ENCODE measurements around the gene WDFY2. TPM values are rescaled to one million over a fixed set of nuclear protein-coding genes. Genes with fewer than 3 reads are reported as not detected.

Gene WDFY2
- total and polyA plus RNA-seq, 2 experiments from 2014 or later = 11.4 to 24.0 TPM

GRCh38 chr13:51647067-51647466 lies 62.8 kb downstream of the WDFY2 start:
- H3K27me3 Mint-ChIP-seq (ENCODE audit: insufficient read depth, low read depth, poor library complexity) = peaks cover 3% of the 10 kb centered on the region
- Histone ChIP-seq H2AFZ (no peak overlapping the region), H3F3A (replicated peaks; ENCODE audit: low read depth) (no peaks in the 10 kb centered on the region), H3K36me3 (ENCODE audit: insufficient read depth) (no peaks in the 10 kb centered on the region), H3K4me3 (no peak overlapping the region), H4K20me1 (replicated peaks; ENCODE audit: insufficient read depth) (no peaks in the 10 kb centered on the region), H3K27ac (ENCODE audit: low read depth) (no peak overlapping the region), H3K4me1 (ENCODE audit: insufficient read depth) (peaks cover 45% of the 10 kb centered on the region), H3K9me2 (ENCODE audit: insufficient read depth) (no peaks in the 10 kb centered on the region), H3K27me3 (ENCODE audit: insufficient read depth) (no peaks in the 10 kb centered on the region), H3K4me2 (peak overlapping the region; percentile 59; the same call in 1 of the 2 replicates), H3K79me2 (replicated peaks; ENCODE audit: insufficient read depth) (peaks cover 92% of the 10 kb centered on the region)
- no peak overlapping the region for H3K4me3 Mint-ChIP-seq
- H3K4me1 Mint-ChIP-seq = peaks cover 51% of the 10 kb centered on the region
- ATAC-seq (no peak), DNase-seq (ENCODE audit: low spot score) (no peak)
- peaks cover 14% of the 10 kb centered on the region for H3K36me3 Mint-ChIP-seq (ENCODE audit: low read depth)
- H3K9me3 Mint-ChIP-seq = peaks cover 7% of the 10 kb centered on the region
- TF ChIP-seq ZNF331 (CRISPR knock-in tag; IDR thresholded peaks at IDR 0.05; ENCODE audit: low read depth) (no peak), POLR2AphosphoS5 (IDR thresholded peaks at IDR 0.05; ENCODE audit: low read depth) (no peak), ETS1 (IDR thresholded peaks at IDR 0.05) (no peak), EZH2 (IDR thresholded peaks at IDR 0.05; ENCODE audit: low read depth, unreplicated experiment) (no peak), ZNF114 (CRISPR knock-in tag; IDR thresholded peaks at IDR 0.05) (no peak), CREB1 (CRISPR knock-in tag; IDR thresholded peaks at IDR 0.05; ENCODE audit: low read depth) (no peak), STAT1 (IDR thresholded peaks at IDR 0.05; ENCODE audit: unreplicated experiment) (no peak), REST (IDR thresholded peaks at IDR 0.05; ENCODE audit: unreplicated experiment) (no peak), EZH2phosphoT487 (IDR thresholded peaks at IDR 0.05; ENCODE audit: unreplicated experiment) (no peak), CTCF (conservative IDR thresholded peaks at IDR 0.05; ENCODE audit: low read depth in 2 of 2) (no peak), JUNB (IDR thresholded peaks at IDR 0.05; ENCODE audit: unreplicated experiment) (no peak)
- TF ChIP-seq, protein P1, sequence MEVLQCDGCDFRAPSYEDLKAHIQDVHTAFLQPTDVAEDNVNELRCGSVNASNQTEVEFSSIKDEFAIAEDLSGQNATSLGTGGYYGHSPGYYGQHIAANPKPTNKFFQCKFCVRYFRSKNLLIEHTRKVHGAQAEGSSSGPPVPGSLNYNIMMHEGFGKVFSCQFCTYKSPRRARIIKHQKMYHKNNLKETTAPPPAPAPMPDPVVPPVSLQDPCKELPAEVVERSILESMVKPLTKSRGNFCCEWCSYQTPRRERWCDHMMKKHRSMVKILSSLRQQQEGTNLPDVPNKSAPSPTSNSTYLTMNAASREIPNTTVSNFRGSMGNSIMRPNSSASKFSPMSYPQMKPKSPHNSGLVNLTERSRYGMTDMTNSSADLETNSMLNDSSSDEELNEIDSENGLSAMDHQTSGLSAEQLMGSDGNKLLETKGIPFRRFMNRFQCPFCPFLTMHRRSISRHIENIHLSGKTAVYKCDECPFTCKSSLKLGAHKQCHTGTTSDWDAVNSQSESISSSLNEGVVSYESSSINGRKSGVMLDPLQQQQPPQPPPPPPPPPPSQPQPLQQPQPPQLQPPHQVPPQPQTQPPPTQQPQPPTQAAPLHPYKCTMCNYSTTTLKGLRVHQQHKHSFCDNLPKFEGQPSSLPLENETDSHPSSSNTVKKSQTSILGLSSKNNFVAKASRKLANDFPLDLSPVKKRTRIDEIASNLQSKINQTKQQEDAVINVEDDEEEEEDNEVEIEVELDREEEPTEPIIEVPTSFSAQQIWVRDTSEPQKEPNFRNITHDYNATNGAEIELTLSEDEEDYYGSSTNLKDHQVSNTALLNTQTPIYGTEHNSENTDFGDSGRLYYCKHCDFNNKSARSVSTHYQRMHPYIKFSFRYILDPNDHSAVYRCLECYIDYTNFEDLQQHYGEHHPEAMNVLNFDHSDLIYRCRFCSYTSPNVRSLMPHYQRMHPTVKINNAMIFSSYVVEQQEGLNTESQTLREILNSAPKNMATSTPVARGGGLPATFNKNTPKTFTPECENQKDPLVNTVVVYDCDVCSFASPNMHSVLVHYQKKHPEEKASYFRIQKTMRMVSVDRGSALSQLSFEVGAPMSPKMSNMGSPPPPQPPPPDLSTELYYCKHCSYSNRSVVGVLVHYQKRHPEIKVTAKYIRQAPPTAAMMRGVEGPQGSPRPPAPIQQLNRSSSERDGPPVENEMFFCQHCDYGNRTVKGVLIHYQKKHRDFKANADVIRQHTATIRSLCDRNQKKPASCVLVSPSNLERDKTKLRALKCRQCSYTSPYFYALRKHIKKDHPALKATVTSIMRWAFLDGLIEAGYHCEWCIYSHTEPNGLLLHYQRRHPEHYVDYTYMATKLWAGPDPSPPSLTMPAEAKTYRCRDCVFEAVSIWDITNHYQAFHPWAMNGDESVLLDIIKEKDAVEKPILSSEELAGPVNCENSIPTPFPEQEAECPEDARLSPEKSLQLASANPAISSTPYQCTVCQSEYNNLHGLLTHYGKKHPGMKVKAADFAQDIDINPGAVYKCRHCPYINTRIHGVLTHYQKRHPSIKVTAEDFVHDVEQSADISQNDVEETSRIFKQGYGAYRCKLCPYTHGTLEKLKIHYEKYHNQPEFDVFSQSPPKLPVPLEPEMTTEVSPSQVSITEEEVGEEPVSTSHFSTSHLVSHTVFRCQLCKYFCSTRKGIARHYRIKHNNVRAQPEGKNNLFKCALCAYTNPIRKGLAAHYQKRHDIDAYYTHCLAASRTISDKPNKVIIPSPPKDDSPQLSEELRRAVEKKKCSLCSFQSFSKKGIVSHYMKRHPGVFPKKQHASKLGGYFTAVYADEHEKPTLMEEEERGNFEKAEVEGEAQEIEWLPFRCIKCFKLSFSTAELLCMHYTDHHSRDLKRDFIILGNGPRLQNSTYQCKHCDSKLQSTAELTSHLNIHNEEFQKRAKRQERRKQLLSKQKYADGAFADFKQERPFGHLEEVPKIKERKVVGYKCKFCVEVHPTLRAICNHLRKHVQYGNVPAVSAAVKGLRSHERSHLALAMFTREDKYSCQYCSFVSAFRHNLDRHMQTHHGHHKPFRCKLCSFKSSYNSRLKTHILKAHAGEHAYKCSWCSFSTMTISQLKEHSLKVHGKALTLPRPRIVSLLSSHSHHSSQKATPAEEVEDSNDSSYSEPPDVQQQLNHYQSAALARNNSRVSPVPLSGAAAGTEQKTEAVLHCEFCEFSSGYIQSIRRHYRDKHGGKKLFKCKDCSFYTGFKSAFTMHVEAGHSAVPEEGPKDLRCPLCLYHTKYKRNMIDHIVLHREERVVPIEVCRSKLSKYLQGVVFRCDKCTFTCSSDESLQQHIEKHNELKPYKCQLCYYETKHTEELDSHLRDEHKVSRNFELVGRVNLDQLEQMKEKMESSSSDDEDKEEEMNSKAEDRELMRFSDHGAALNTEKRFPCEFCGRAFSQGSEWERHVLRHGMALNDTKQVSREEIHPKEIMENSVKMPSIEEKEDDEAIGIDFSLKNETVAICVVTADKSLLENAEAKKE (CRISPR knock-in tag; IDR thresholded peaks at IDR 0.05) = no peak
- no peak overlapping the region for H3K27ac Mint-ChIP-seq
